HG02885 (cell line): ENCODE results near the gene SHC3.

Source experiments
- ATAC-seq: cut with Tn5 transposase; IDR thresholded peaks from one replicate; pipeline ENCODE4 v1.9.1; 2021; ENCODE audit warnings: mild to moderate bottlenecking; ENCODE audit not compliant: unreplicated experiment, poor library complexity

The SHC3 gene

GRCh38 chr9:89065921-89066320 lies 112.7 kb downstream of the SHC3 start:
- ATAC-seq = peak; percentile 69

GRCh38 chr9:89060790-89061189 lies 117.8 kb downstream of the SHC3 start:
- no peak for ATAC-seq

- no peak for ATAC-seq
Measured at GRCh38 chr9:89059925-89060506, 118.6 kb downstream of the SHC3 start.

GRCh38 chr9:89058906-89059305 lies 119.7 kb downstream of the SHC3 start:
- ATAC-seq = no peak

GRCh38 chr9:89054865-89055495 lies 123.6 kb downstream of the SHC3 start:
- no peak for ATAC-seq

GRCh38 chr9:89053301-89053700 lies 125.3 kb downstream of the SHC3 start:
- no peak for ATAC-seq

- ATAC-seq = no peak
Measured at GRCh38 chr9:89052470-89053097, 126.0 kb downstream of the SHC3 start.

GRCh38 chr9:89051421-89052025 lies 127.1 kb downstream of the SHC3 start:
- no peak for ATAC-seq

- ATAC-seq = no peak
Measured at GRCh38 chr9:89049646-89050045, 129.0 kb downstream of the SHC3 start.

- no peak for ATAC-seq
Measured at GRCh38 chr9:89048616-89049015, 130.0 kb downstream of the SHC3 start.

GRCh38 chr9:89047667-89048066 lies 131.0 kb downstream of the SHC3 start:
- no peak for ATAC-seq

- no peak for ATAC-seq
Measured at GRCh38 chr9:89046832-89047231, 131.8 kb downstream of the SHC3 start.

GRCh38 chr9:89044881-89045280 lies 133.7 kb downstream of the SHC3 start:
- ATAC-seq = no peak

- ATAC-seq = no peak
Measured at GRCh38 chr9:89044104-89044503, 134.5 kb downstream of the SHC3 start.

GRCh38 chr9:89042984-89043383 lies 135.6 kb downstream of the SHC3 start:
- no peak for ATAC-seq

GRCh38 chr9:89039664-89040063 lies 139.0 kb downstream of the SHC3 start:
- ATAC-seq = no peak

GRCh38 chr9:89039104-89039465 lies 139.5 kb downstream of the SHC3 start:
- ATAC-seq = no peak

GRCh38 chr9:89038382-89039103 lies 140.1 kb downstream of the SHC3 start:
- ATAC-seq = no peak

- ATAC-seq = no peak
Measured at GRCh38 chr9:89037891-89038290, 140.7 kb downstream of the SHC3 start.

GRCh38 chr9:89037346-89037745 lies 141.3 kb downstream of the SHC3 start:
- ATAC-seq = no peak

- no peak for ATAC-seq
Measured at GRCh38 chr9:89036891-89037290, 141.7 kb downstream of the SHC3 start.
